ENCODE measurements around the gene POLN. TPM values are rescaled to one million over a fixed set of nuclear protein-coding genes. Genes with fewer than 3 reads are reported as not detected.

Gene POLN
- total RNA-seq, 1 donor, result 4.9 TPM

DNA sequence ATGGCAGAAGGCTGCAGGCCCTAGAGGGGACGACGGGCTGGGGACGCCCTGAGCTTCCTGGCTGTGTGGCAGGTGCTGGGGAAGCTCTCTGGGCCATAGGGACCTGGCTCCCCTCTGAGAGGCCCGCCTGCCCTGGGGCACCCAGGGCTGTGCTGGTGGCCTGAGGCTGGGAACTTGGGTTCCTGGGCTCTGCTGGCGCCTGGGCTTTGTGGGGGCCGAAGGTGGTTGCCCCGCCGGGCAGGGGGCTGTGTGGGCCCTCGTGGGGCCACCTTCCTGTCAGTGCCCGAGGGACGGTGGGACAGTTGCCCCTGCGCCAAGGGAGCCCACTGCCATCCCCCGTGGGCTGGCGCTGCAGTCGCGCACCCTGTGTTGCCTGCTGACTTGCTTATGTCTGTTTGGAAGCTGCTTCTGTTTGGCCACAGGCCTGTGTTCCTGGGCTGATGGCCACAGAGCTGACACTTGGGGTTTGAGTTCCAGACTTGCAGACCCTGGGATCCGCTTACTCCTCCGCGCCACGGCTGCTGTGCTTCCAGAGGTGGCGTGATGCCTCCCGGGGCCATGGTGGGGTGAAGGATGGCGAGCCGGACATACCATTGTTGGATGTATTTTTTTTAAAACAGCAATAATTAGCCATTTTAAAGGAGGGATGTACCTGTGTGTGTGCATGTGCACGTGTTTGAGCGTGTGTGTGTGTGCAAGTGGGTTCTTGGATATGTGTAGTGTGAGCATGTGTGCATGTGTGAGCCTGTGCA is 174.3 kb downstream of the POLN start:
- TF ChIP-seq CTCF (IDR thresholded peaks at IDR 0.05; ENCODE audit: insufficient read depth, low read length), result no peak
- no peak for DNase-seq (ENCODE audit: low read depth)
- no peak overlapping the region for H3K4me3 ChIP-seq (ENCODE audit: low read depth, low read length)

DNA sequence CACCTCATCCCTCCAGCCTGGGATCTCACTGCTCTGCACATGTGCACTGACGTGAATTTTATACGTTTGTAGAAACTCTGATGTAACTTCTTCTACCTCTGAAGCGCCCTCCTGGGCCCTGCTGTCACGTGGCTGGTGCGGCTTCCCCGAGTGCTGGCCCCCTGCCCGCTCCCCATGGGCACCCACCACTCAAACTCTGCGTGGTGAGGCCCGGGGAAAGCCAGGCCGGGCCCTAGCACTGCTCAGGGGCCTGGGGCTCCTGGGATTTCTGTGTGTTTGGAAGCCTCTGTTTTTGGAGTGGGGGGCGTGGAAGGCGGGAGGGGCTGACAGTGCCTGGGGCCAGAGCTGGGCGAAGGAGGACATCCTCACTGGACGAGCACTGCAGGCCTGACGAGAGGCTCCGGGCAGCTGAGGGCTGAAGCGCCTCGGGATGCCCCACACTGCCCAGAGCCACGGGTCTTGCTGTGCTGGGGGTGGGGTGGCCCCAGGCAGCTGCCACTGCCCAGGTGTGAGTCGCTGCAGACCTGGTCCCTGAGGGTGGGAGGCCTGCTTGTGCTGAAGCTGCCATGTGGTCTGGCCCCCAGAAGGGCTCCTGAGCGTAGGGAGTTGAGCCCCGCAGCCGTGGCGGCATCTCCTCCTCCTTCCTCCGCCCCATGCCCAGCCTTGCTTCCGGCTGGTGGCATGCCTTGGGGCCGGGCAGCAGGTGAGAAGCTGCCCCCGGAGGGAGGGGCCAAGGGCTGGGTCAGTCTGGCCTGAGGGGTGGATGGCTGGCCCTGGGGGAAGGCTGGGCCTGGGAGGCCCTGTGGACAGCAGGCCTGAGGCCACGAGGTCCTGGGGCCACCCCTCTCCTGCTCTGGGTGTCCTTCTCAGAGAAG is 175.1 kb downstream of the POLN start:
- H3K4me3 ChIP-seq (ENCODE audit: low read depth, low read length), result no peak overlapping the region
- DNase-seq (ENCODE audit: low read depth), result no peak
- no peak for TF ChIP-seq CTCF (IDR thresholded peaks at IDR 0.05; ENCODE audit: insufficient read depth, low read length)

DNA sequence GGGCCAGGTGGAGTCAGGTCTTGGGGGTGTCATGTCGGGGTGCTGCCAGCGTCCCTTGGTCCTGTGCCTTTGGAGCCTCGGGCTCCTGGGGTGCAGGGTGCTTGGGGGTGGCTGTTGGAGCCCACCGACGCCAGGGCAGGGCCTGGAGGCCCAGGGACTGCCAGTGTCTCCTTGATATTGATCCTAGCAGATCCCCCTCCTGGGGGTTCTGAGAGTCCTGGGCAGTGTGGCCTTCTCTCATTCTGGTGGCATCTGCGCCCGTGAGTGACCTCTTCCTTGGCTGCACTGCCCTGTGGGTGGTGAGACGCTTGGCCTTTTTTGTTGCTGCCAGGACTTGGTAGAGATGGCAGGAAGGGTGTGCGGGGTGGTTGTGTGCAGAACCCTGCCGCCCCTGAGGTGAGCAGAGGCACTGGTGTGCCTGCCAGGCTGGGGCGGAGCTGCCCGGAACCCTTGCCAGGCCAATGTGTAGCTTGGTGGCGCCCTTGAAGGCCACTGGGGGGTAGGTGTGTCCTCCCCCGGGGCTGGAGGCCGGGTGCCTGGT is 175.8 kb downstream of the POLN start:
- no peak for TF ChIP-seq CTCF (IDR thresholded peaks at IDR 0.05; ENCODE audit: insufficient read depth, low read length)
- no peak for DNase-seq (ENCODE audit: low read depth)
- H3K4me3 ChIP-seq (ENCODE audit: low read depth, low read length), result no peak overlapping the region

GRCh38 chr4:2065106-2065930 is 176.6 kb downstream of the POLN start:
- no peak for TF ChIP-seq CTCF (IDR thresholded peaks at IDR 0.05; ENCODE audit: insufficient read depth, low read length)
- DNase-seq (ENCODE audit: low read depth), result no peak
- no peak overlapping the region for H3K4me3 ChIP-seq (ENCODE audit: low read depth, low read length)

- no peak overlapping the region for H3K4me3 ChIP-seq (ENCODE audit: low read depth, low read length)
- no peak for DNase-seq (ENCODE audit: low read depth)
- TF ChIP-seq CTCF (IDR thresholded peaks at IDR 0.05; ENCODE audit: insufficient read depth, low read length), result no peak
Observed at GRCh38 chr4:2064276-2064991, 177.5 kb downstream of the POLN start.
